Naive thymus-derived CD8-positive, alpha-beta T cell (primary cell): ENCODE results near the gene FAM181A. TPM values are rescaled to one million over a fixed set of nuclear protein-coding genes. Genes with fewer than 3 reads are reported as not detected.

Experiments
- ATAC-seq, 2 donors: fragments of 150-1000 bp; cut with Tn5 transposase in 1 of 2; sonication (Bioruptor Pico), chemical (Tn5 transposase) in 1 of 2; 1 replicate in 1 of 2; 2 replicates in 1 of 2; pipeline ENCODE4 v1.10.0; 2021; ENCODE audit warnings: mild to moderate bottlenecking in 2 of 2, moderate library complexity in 2 of 2
- POLR2A ChIA-PET: fragments of 350-600 bp; sonication (Branson Sonifier 250); formaldehyde crosslinking; loops from one replicate; lab custom pipeline; 2021; ENCODE audit warnings: antibody characterized with exemption; lab: Charles Lee
- DNase-seq, 10 donors: peaks; one replicate each; pipeline versions ENCODE4 v3.0.0 to v3.0.0-alpha.2; 2020 to 2022
- H3K27ac Mint-ChIP-seq, 10 donors: one replicate each; pipeline ENCODE4 v1.8.0; 2020 to 2022; ENCODE audit warnings: mild to moderate bottlenecking in 10 of 10, mixed read lengths in 10 of 10, moderate library complexity in 4 of 10, inconsistent platforms in 1 of 10
- H3K27me3 Mint-ChIP-seq, 5 donors: one replicate each; pipeline ENCODE4 v1.8.0; 2021 to 2022; ENCODE audit warnings: mixed read lengths in 5 of 5
- H3K36me3 Mint-ChIP-seq, 3 donors: one replicate each; pipeline ENCODE4 v1.8.0; 2020 to 2022; ENCODE audit warnings: mixed read lengths in 3 of 3, mild to moderate bottlenecking in 2 of 3, inconsistent platforms in 1 of 3
- H3K4me1 Mint-ChIP-seq, 4 donors: one replicate each; pipeline ENCODE4 v1.8.0; 2021 to 2022; ENCODE audit warnings: mixed read lengths in 4 of 4
- H3K4me3 Mint-ChIP-seq, 10 donors: one replicate each; pipeline ENCODE4 v1.8.0; 2020 to 2022; ENCODE audit warnings: mild to moderate bottlenecking in 10 of 10, mixed read lengths in 10 of 10, moderate library complexity in 6 of 10, inconsistent platforms in 1 of 10
- H3K9me3 Mint-ChIP-seq, 9 donors: one replicate each; pipeline ENCODE4 v1.8.0; 2020 to 2022; ENCODE audit warnings: mixed read lengths in 9 of 9, mild to moderate bottlenecking in 3 of 9, inconsistent platforms in 1 of 9, moderate library complexity in 1 of 9
- polyA plus RNA-seq, 3 donors: library from polyadenylated mRNA; unstranded; fragments of 300-500 nt; fragmentation: Illumina TruSeq; gene quantifications; one replicate each; pipeline ENCODE4 v1.2.3, GENCODE V29; 2021
- total RNA-seq, 8 experiments: library from RNA in 2 of 8; stranded (reverse) in 2 of 8; gene quantifications; one replicate each; pipeline ENCODE4 v1.2.3 and lab custom pipeline; 2021 to 2026

Gene FAM181A
- total and polyA plus RNA-seq, 5 experiments from 2014 or later: not detected

DNA sequence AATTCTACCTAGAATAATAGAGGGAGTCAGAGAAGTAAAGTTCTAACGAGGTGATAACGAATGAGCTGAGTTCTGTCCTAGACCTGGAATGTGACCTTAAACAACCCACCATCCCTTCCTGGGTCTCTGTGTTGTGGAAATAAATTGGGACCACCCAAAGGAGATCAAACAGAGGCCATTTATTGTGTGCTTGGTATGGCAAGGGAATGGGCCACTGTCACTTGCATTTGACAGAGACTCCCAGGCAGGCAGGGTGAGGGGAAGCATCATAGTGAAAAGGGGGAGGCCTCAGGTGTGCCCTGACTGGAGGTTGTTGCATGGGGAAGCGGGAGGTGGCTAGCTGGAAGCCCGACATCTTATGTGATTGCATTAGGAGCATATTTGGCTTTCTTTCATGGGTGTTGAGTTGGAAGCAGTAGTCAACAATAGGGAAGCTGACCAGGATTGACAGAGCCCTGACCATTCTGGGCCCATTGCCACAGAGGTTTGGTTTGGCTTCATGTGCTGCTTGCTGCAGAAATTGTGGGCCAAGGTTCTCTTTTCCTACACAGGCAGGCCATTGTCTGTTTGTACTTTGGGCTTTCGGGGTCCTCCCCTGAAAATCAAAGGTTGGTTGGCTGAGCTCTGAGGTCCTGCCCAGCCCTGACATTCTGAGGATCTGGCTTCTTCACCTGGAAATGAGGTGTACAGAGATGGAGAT is 17.6 kb upstream of the FAM181A start:
- ATAC-seq (no peak), DNase-seq (no peak)
- Mint-ChIP-seq H3K27ac (no peak overlapping the region), H3K9me3 (peaks cover 0 to 5% (median 0%) of the 10 kb centered on the region in 9 donors), H3K4me1 (peaks cover 0 to 2% (median under 1%) of the 10 kb centered on the region in 4 donors), H3K27me3 (peaks cover 0 to 17% (median 5%) of the 10 kb centered on the region in 5 donors), H3K4me3 (no peak overlapping the region), H3K36me3 (no peaks in the 10 kb centered on the region)
- POLR2A ChIA-PET: no interaction called here

DNA sequence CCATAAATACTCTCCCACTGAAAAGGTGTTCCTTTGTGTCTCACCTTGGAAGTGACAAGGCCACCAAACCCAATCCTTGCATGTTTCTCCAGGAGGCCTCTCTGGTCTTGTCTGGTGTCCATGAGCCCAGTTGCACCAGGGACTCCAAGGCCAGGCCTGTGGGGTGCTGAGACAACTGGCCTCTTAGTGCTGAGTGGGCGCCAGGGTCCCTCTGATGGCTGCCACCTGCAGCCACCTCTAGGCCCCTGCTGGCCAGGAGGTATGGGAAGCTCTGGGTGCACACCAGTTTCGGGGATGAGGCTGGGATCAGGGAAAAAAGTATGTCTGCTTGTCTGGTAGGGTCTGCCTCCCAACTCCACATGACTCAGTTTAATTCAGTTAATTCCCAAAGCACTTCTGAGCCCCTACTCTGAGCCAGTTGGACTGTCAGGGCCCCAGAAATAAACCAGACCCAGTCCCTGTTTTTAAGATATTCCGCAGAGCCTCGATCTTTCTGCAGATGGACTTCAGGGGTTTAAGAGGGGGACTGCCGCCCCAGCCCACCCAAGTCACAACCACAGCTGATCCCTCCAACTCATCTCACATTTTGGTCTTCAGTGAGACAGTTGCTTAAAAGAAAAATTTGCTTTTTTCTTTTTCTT is 15.0 kb upstream of the FAM181A start:
- Mint-ChIP-seq H3K36me3 (peaks cover 0 to 4% (median 0%) of the 10 kb centered on the region in 3 donors), H3K27ac (no peak overlapping the region), H3K27me3 (peaks cover 4 to 25% (median 6%) of the 10 kb centered on the region in 5 donors), H3K9me3 (peaks cover 0 to 5% (median 0%) of the 10 kb centered on the region in 9 donors), H3K4me1 (peaks cover 0 to 2% (median 0%) of the 10 kb centered on the region in 4 donors), H3K4me3 (no peak overlapping the region)
- POLR2A ChIA-PET: no interaction called here
- DNase-seq: no peak
- ATAC-seq: no peak

DNA sequence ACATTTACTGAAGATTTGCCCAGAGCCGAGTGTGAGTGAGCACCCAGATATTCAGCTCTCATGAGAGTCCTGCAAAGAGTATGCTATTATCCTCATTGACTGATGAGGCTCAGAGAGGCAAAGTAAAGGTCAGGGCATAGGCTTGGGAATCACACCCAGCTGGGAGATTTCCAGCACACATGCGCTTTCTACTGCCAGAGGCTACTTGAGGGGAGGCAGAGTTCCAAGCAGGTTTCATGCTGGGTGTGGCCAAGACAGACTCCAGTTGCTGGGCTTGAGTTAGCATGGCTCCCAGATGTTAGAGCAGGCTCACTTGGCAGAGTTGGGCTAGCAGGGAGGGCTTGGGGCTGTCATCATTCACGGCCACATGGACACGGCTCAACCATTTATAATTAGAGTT is 14.4 kb upstream of the FAM181A start:
- Mint-ChIP-seq H3K27ac (no peak overlapping the region), H3K4me3 (no peak overlapping the region), H3K4me1 (peaks cover 0 to 2% (median 0%) of the 10 kb centered on the region in 4 donors), H3K9me3 (peaks cover 0 to 5% (median 0%) of the 10 kb centered on the region in 9 donors), H3K27me3 (peaks cover 4 to 25% (median 6%) of the 10 kb centered on the region in 5 donors), H3K36me3 (peaks cover 0 to 4% (median 0%) of the 10 kb centered on the region in 3 donors)
- POLR2A ChIA-PET: no interaction called here
- no peak for ATAC-seq
- DNase-seq: no peak

DNA sequence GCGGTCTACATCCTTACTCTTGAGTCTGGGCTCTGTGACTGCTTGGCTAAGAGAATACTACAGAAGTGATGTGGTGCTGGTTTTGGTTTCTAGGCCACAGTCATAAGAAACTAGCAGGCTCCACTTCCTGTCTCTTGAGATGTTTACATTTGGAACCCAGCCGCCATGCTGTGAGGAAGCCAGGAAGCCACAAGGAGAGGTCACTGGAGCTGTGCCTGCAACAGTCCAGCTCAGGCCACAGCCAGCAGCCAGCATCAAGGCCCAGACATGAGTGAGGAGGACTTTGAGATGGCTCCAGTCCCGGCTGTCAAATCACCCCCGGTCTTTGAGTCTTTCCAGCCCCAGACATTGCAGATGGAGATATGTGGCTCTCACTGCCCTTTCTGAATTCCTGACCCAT is 12.9 kb upstream of the FAM181A start:
- ATAC-seq (no peak), DNase-seq (no peak)
- POLR2A ChIA-PET: no interaction called here
- H3K27ac Mint-ChIP-seq: no peak overlapping the region
- H3K9me3 Mint-ChIP-seq: peaks cover 0 to 9% (median under 1%) of the 10 kb centered on the region in 9 donors
- H3K4me3 Mint-ChIP-seq: no peak overlapping the region
- H3K4me1 Mint-ChIP-seq: no peaks in the 10 kb centered on the region
- peaks cover 3 to 25% (median 4%) of the 10 kb centered on the region in 5 donors for H3K27me3 Mint-ChIP-seq
- peaks cover 0 to 4% (median 0%) of the 10 kb centered on the region in 3 donors for H3K36me3 Mint-ChIP-seq

DNA sequence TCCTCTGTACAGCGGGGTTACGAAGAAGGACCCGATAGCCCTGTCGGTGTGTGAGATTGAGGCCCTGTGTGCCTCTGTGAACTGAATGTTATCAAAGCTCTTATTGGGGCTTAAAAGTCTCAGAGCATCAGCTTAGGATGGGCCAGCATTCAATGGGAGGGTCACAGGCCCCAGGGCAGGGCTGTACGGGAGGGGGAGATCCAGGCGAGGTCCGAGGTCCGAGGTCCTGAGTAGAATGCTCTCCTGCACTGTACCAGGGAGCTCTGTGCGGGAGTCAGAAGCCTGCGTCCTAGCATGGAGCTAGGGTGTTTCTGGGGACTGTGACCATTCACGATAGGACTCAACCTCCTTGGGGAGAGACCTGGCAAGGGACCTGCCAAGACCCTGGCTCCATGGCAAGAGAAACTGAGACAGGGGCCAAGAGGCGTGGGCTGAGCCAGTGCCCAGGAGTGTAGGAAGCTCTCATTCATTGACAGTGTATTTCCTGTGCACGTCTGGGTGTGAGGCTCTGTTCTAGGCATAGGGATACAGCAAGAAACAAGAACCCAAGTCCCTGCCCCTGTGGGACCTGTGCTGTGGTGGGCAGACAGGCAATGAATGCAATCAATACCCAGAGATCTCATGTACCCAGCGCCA is 12.0 kb upstream of the FAM181A start:
- Mint-ChIP-seq H3K4me3 (no peak overlapping the region), H3K9me3 (peaks cover 0 to 9% (median 5%) of the 10 kb centered on the region in 9 donors), H3K27me3 (peaks cover 3 to 25% (median 4%) of the 10 kb centered on the region in 5 donors), H3K27ac (no peak overlapping the region), H3K36me3 (peaks cover 0 to 4% (median 0%) of the 10 kb centered on the region in 3 donors), H3K4me1 (no peaks in the 10 kb centered on the region)
- ATAC-seq: no peak
- POLR2A ChIA-PET: no interaction called here
- no peak for DNase-seq

DNA sequence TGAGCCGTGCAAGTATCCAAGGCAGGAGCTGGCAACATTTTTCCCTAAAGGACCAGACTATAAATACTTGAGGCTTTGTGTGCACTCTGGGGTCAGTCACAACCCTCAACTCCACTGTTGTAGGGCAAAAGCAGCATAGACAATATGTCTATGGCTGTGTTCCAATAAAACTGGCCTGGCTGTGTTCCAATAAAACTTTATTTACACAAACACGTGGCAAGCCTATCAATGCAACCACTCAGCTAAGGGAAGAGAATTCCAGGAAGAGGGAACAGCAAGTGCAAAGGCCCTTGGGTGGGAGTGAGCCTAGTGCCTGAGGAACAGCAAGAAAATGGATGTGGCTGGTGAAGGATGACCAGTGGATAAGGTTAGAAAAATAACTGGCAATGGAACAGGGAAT is 11.3 kb upstream of the FAM181A start:
- no peaks in the 10 kb centered on the region for H3K4me1 Mint-ChIP-seq
- H3K27ac Mint-ChIP-seq: no peak overlapping the region
- ATAC-seq (no peak), DNase-seq (no peak)
- peaks cover 0 to 9% (median 5%) of the 10 kb centered on the region in 9 donors for H3K9me3 Mint-ChIP-seq
- peaks cover 3 to 25% (median 4%) of the 10 kb centered on the region in 5 donors for H3K27me3 Mint-ChIP-seq
- H3K36me3 Mint-ChIP-seq: peaks cover 0 to 4% (median 0%) of the 10 kb centered on the region in 3 donors
- POLR2A ChIA-PET: no interaction called here
- no peak overlapping the region for H3K4me3 Mint-ChIP-seq

DNA sequence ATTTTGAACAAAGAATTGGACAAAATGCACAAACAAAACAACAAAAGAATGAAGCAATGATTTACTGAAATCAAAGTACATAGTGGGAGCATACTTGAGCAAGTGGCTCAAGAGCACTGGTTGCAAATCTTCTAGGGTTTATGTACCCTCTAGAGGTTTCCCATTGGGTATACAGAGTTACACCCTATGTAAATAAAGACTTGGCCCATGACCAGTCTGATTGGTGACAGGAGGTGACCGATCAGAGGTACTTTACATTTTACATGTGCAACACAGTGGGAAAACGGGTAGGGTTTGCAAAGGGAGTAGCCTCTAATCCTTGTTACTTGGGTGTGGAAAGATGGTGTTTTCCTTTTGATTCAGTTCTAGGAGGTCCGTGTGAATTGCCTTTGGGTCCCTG is 10.6 kb upstream of the FAM181A start:
- Mint-ChIP-seq H3K9me3 (peaks cover 0 to 9% (median 5%) of the 10 kb centered on the region in 9 donors), H3K27ac (no peak overlapping the region), H3K4me3 (no peak overlapping the region), H3K27me3 (peaks cover 3 to 25% (median 5%) of the 10 kb centered on the region in 5 donors), H3K4me1 (no peaks in the 10 kb centered on the region), H3K36me3 (peaks cover 0 to 4% (median 0%) of the 10 kb centered on the region in 3 donors)
- POLR2A ChIA-PET: no interaction called here
- no peak for ATAC-seq
- DNase-seq: no peak

DNA sequence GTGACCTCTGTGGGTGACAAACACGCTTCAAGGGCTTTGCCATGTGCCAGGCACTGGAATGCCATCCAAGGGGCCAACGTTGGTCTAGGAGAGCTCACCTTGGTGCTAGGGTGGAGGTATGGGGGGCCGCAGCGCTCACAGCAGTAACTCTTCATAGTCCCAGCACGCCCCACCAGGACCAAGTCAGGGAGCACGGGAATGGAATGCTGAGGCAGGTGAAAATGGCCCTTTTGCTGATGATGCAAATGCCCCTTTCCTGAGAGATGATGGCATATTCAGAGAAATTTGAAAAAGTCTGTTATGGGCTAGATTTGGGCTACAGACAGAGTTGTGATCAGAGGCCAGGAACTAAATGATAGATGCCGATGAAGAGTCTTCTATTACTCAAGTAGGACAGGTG is 10.0 kb upstream of the FAM181A start:
- Mint-ChIP-seq H3K27me3 (peaks cover 3 to 25% (median 5%) of the 10 kb centered on the region in 5 donors), H3K27ac (no peak overlapping the region), H3K4me1 (no peaks in the 10 kb centered on the region), H3K4me3 (no peak overlapping the region), H3K36me3 (peaks cover 0 to 4% (median 0%) of the 10 kb centered on the region in 3 donors), H3K9me3 (peaks cover 0 to 9% (median 5%) of the 10 kb centered on the region in 9 donors)
- no peak for DNase-seq
- POLR2A ChIA-PET: no interaction called here
- no peak for ATAC-seq

DNA sequence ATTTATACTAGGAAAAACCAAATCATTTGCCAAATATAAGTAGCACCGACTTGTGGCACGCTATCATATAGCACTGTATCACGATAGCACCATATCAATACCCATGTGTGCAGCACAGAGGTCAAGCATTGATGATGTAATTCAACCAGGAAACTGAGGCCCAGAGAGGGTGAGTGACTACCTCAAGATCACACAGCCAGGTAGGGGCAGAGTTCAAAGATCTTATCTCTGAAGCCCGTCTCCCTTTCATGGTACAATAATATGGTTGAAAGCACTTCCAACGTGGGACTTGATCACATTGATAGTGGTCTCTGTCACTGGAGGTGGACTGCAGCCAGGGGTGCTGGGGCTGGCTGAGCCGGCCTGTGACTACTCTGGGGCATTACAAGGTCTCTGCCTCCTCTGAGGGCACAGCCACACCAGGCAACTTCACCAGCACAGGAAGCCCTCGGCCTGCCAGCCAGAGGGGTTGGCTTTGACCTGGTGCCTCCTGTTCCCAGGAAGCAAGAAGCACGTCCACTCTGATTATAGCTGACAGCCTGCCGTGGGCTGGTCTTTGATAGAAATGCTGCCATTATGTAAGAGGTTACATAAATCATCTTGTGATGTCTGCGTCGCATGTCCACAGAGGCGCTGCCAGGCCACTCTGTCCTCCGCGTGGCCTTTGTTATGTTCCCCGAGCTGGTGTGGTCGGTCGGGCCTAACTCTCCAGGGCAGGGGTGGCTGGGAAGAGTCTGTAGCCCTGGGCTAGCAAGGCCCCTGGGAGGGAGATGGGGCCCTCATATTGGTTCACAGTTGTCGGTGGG is 5.9 kb upstream of the FAM181A start:
- POLR2A ChIA-PET: no interaction called here
- H3K27ac Mint-ChIP-seq: no peak overlapping the region
- H3K36me3 Mint-ChIP-seq: peaks cover 0 to 3% (median 0%) of the 10 kb centered on the region in 3 donors
- DNase-seq (peak in 1 of 10 donors; percentile 32), ATAC-seq (no peak)
- no peak overlapping the region for H3K4me3 Mint-ChIP-seq
- no peaks in the 10 kb centered on the region for H3K4me1 Mint-ChIP-seq
- peaks cover 0 to 8% (median 3%) of the 10 kb centered on the region in 5 donors for H3K27me3 Mint-ChIP-seq
- peaks cover 0 to 6% (median 4%) of the 10 kb centered on the region in 9 donors for H3K9me3 Mint-ChIP-seq

DNA sequence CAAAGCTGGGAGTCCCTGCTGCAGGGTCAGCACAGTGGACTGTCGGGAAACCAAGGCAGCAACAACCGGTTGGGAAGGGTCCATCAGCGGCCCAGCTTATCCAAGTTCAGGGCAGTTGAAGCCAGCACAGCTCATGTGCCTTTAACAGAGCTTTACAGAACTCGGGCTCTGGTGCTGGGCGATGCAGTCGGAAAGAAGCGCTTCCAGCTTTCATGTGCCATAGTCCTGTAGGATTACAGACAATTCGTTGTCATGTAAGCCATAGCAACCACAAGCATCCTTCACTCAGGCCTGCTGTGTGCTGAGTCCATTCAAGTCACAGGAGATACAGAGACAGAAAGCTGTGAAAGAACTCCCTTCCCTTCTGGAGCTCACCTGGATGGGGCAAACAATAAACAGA is 3.5 kb upstream of the FAM181A start:
- peak in 1 of 10 donors; percentile 21 for DNase-seq
- H3K36me3 Mint-ChIP-seq: no peaks in the 10 kb centered on the region
- H3K27ac Mint-ChIP-seq: no peak overlapping the region
- no peak overlapping the region for H3K4me3 Mint-ChIP-seq
- H3K27me3 Mint-ChIP-seq: peaks cover 0 to 2% (median 0%) of the 10 kb centered on the region in 5 donors
- no peaks in the 10 kb centered on the region for H3K4me1 Mint-ChIP-seq
- POLR2A ChIA-PET: no interaction called here
- peaks cover 0 to 6% (median 3%) of the 10 kb centered on the region in 9 donors for H3K9me3 Mint-ChIP-seq
- ATAC-seq: no peak

DNA sequence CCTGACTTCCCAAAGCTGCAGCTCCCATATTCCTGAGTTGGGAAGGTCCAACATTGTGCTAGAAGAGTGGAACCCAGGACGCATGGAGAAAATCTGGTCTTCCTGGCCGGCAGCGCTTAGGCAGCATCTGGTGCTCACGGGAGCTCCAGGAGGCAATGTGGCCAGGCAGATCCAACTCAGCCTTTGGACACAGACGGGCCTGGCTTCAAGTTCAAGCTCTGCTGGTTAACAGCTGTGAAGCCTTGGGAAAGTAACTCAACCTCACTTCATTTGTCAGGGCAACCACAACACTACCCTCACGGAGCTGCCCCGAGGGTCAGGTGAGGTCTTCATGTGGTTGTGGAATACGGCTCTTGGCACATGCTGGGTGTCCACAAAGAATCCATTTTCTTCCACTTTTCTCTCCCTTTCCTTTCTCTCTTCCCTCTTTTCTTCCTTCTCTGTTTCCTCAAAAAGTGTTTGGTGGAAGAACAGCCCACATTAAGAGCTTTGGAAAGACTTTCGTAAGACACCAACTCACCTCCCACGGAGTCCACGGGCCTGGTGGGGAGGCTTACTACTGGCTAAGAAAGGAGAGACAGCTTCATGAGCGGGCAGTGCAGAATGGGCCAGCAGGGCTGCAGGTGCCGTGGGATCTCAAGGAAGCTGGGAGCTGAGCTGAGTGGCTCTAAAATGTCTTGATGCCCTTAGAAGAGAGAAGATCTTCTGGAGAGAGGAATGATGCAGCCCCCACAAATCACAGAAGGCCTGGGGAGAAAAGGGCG is 2.4 kb upstream of the FAM181A start:
- no peaks in the 10 kb centered on the region for H3K4me1 Mint-ChIP-seq
- H3K9me3 Mint-ChIP-seq: peaks cover 0 to under 1% (median 0%) of the 10 kb centered on the region in 9 donors
- no peaks in the 10 kb centered on the region for H3K36me3 Mint-ChIP-seq
- no peak for ATAC-seq
- peaks cover 0 to 2% (median 0%) of the 10 kb centered on the region in 5 donors for H3K27me3 Mint-ChIP-seq
- peak overlapping the region in 1 of 10 donors; percentile 18 for H3K27ac Mint-ChIP-seq
- no peak overlapping the region for H3K4me3 Mint-ChIP-seq
- POLR2A ChIA-PET: no interaction called here
- peak in 1 of 10 donors; percentile 36 for DNase-seq
